ENCODE measurements around the gene IRF8. TPM values are rescaled to one million over a fixed set of nuclear protein-coding genes. Genes with fewer than 3 reads are reported as not detected.
"Not testable (repeated sequence)": the region's sequence is repeated elsewhere in the genome, so short reads cannot be mapped to it uniquely, and the experiment has no call there.

IRF8 gene
- total RNA-seq, 1 experiment from 2014 or later = 5.0 TPM

DNA sequence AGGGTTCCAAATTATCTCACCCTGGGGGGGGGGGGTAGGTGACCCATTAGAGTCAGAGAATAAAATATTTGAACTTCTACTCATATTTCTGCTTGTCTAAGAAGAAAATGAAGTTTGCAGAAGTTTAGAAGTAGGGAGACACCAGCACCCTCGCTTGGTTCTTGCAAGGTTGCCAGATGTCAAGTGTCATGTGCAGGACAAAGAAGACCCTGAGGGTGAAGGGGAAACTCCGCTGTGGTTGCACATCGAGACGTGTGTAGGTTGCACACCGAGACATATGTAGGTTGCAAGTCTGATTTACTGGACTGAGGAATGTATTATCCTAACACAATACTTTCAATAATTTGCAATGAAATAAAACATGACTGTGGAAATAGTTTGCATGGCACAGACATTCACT lies 42.4 kb upstream of the IRF8 start:
- no peak overlapping the region for H3K4me3 Mint-ChIP-seq (ENCODE audit: low read depth, unreplicated experiment)
- intact Hi-C loops (cut with micrococcal nuclease; ENCODE audit: unreplicated experiment) = no loop called here
- H3K9me3 Mint-ChIP-seq (ENCODE audit: low read depth, unreplicated experiment) = peaks cover 3% of the 10 kb centered on the region
- peaks cover 60% of the 10 kb centered on the region for H3K27me3 Mint-ChIP-seq (ENCODE audit: unreplicated experiment)
- no peaks in the 10 kb centered on the region for H3K4me1 Mint-ChIP-seq (ENCODE audit: low read depth, unreplicated experiment)
- DNase-seq = no peak
- TF ChIP-seq, protein P1, sequence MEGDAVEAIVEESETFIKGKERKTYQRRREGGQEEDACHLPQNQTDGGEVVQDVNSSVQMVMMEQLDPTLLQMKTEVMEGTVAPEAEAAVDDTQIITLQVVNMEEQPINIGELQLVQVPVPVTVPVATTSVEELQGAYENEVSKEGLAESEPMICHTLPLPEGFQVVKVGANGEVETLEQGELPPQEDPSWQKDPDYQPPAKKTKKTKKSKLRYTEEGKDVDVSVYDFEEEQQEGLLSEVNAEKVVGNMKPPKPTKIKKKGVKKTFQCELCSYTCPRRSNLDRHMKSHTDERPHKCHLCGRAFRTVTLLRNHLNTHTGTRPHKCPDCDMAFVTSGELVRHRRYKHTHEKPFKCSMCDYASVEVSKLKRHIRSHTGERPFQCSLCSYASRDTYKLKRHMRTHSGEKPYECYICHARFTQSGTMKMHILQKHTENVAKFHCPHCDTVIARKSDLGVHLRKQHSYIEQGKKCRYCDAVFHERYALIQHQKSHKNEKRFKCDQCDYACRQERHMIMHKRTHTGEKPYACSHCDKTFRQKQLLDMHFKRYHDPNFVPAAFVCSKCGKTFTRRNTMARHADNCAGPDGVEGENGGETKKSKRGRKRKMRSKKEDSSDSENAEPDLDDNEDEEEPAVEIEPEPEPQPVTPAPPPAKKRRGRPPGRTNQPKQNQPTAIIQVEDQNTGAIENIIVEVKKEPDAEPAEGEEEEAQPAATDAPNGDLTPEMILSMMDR (IDR thresholded peaks at IDR 0.05; ENCODE audit: unreplicated experiment) = no peak
- BruUV-seq (replicated peaks) = no TSS peak
- H3K27ac Mint-ChIP-seq (ENCODE audit: unreplicated experiment) = no peak overlapping the region
- CTCF ChIA-PET = no interaction called here
- no peaks in the 10 kb centered on the region for H3K36me3 Mint-ChIP-seq (ENCODE audit: insufficient read depth, unreplicated experiment)

DNA sequence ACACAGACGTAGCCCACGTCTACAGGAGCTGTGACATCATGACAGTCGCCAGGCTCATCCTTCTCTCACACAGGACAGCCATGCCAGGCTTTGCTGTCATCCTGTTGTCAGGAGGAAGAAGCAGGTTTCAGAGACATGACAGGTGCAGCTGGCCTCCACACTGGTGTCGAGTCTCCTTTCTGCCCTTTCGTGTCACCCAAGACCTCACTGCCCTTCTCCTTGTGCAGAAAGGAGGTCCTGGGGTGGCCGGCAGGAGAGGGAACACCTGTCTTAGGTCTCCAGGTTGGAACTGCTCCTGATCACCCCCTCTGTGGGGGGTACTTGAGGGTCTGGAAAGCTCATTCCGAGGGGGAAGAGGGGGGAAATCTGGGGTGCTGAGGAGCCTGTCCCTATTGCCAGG lies 41.6 kb upstream of the IRF8 start:
- Mint-ChIP-seq H3K27me3 (ENCODE audit: unreplicated experiment) (peaks cover 52% of the 10 kb centered on the region), H3K9me3 (ENCODE audit: low read depth, unreplicated experiment) (peaks cover 3% of the 10 kb centered on the region), H3K36me3 (ENCODE audit: insufficient read depth, unreplicated experiment) (no peaks in the 10 kb centered on the region), H3K4me3 (ENCODE audit: low read depth, unreplicated experiment) (no peak overlapping the region), H3K4me1 (ENCODE audit: low read depth, unreplicated experiment) (no peaks in the 10 kb centered on the region), H3K27ac (ENCODE audit: unreplicated experiment) (no peak overlapping the region)
- BruUV-seq (replicated peaks) = no TSS peak
- intact Hi-C loops (cut with micrococcal nuclease; ENCODE audit: unreplicated experiment) = no loop called here
- CTCF ChIA-PET = no interaction called here
- TF ChIP-seq, protein P1 (IDR thresholded peaks at IDR 0.05; ENCODE audit: unreplicated experiment) = no peak
- DNase-seq = no peak

DNA sequence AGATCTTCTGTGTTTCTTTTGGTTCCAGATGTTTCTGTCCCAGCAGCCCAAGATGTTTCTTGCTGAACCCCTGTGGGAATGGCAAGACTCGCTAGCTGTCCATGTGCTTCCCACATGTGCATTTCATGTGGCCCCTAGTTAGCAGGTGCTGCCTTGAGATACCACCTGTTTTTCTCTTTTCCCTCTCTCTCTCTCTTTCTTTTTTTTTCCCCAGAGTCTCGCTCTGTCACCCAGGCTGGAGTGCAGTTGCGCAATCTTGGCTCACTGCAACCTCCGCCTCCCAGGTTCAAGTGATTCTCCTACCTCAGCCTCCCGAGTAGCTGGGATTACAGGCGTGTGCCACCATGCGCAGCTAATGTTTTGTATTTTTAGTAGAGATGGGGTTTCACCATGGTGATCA lies 40.4 kb upstream of the IRF8 start:
- DNase-seq; CTCF ChIA-PET; H3K36me3 Mint-ChIP-seq (ENCODE audit: insufficient read depth, unreplicated experiment); H3K9me3 Mint-ChIP-seq (ENCODE audit: low read depth, unreplicated experiment); BruUV-seq (replicated peaks); H3K4me3 Mint-ChIP-seq (ENCODE audit: low read depth, unreplicated experiment); intact Hi-C loops (cut with micrococcal nuclease; ENCODE audit: unreplicated experiment); H3K4me1 Mint-ChIP-seq (ENCODE audit: low read depth, unreplicated experiment); H3K27ac Mint-ChIP-seq (ENCODE audit: unreplicated experiment): not testable (repeated sequence)
- peaks cover 40% of the 10 kb centered on the region for H3K27me3 Mint-ChIP-seq (ENCODE audit: unreplicated experiment)

DNA sequence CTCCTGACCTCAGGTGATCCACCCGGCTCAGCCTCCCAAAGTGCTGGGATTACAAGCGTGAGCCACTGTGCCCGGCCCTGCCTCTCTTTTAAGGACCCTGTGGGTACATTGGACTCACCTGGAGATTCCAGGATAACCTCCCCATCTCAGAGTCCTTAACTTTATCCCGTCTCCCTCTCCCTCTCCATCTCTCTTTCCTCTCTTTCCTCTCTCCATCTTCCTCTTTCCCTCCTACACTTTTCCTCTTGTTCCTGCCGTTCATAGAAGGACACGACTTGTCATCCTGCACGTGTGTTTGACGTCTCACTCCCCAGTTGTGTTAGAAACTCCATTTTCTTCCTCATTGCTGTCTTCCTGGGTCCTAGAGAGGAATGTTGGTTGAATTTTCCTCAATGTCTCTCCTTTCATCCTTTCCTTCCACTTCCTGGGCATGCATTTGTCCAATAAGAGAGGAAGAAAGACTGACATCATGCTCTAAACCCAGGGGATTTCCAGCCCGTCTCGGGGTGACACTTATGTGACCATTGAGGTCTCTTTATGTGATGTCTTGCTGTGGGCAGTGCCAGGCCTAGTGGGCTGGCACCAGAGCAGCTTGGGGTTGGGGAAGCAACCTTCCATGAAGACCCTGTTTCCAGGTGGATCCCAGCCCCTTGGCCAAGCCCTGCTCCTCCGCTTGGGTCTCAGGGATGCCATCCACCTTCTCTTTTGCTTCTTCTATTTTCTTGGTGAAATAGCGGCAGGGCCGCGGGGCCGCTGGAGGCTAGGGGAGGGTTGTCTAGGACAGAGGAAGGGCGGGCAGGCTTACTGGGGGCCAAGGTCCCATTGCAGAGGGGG lies 39.8 kb upstream of the IRF8 start:
- Mint-ChIP-seq H3K27me3 (ENCODE audit: unreplicated experiment) (peaks cover 40% of the 10 kb centered on the region), H3K27ac (ENCODE audit: unreplicated experiment) (no peak overlapping the region), H3K4me1 (ENCODE audit: low read depth, unreplicated experiment) (no peaks in the 10 kb centered on the region), H3K4me3 (ENCODE audit: low read depth, unreplicated experiment) (no peak overlapping the region), H3K9me3 (ENCODE audit: low read depth, unreplicated experiment) (peaks cover 3% of the 10 kb centered on the region), H3K36me3 (ENCODE audit: insufficient read depth, unreplicated experiment) (no peaks in the 10 kb centered on the region)
- intact Hi-C loops (cut with micrococcal nuclease; ENCODE audit: unreplicated experiment) = no loop called here
- DNase-seq = no peak
- CTCF ChIA-PET = no interaction called here
- no TSS peak for BruUV-seq (replicated peaks)
- TF ChIP-seq, protein P1 (IDR thresholded peaks at IDR 0.05; ENCODE audit: unreplicated experiment) = no peak

DNA sequence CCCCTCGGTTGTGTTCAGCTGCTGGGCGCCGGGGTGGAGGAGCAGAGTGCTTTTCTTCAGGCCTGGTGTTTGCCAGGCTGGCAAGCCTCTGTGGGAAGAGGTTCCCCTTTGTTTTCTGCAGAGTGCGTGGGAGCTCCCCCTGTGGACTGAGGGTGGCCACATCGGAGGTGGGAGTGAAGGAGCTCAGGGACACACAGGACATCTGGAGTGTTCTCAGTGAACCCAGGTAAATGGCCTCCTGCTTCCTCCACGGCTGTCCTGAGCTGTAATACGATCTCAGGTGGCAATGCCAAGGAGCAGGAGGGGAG lies 39.2 kb upstream of the IRF8 start:
- Mint-ChIP-seq H3K9me3 (ENCODE audit: low read depth, unreplicated experiment) (peaks cover 3% of the 10 kb centered on the region), H3K27ac (ENCODE audit: unreplicated experiment) (no peak overlapping the region), H3K36me3 (ENCODE audit: insufficient read depth, unreplicated experiment) (no peaks in the 10 kb centered on the region), H3K4me1 (ENCODE audit: low read depth, unreplicated experiment) (no peaks in the 10 kb centered on the region), H3K27me3 (ENCODE audit: unreplicated experiment) (peaks cover 40% of the 10 kb centered on the region), H3K4me3 (ENCODE audit: low read depth, unreplicated experiment) (no peak overlapping the region)
- TF ChIP-seq, protein P1 (IDR thresholded peaks at IDR 0.05; ENCODE audit: unreplicated experiment) = no peak
- CTCF ChIA-PET = no interaction called here
- no peak for DNase-seq
- no TSS peak for BruUV-seq (replicated peaks)
- intact Hi-C loops (cut with micrococcal nuclease; ENCODE audit: unreplicated experiment) = no loop called here

Measured in Calu3 (cell line).